CD4-positive, alpha-beta T cell treated with Interleukin-21 for 1 hour (primary cell): ENCODE results near the gene PPP4C.

Experiments used
- DNase-seq: peaks from one replicate; pipeline ENCODE4 v3.0.0-alpha.2; 2020

Gene PPP4C

GRCh38 chr16:30060346-30060745 is 15.4 kb upstream of the PPP4C start:
- no peak for DNase-seq

GRCh38 chr16:30060836-30061554 is 14.8 kb upstream of the PPP4C start:
- no peak for DNase-seq

- no peak for DNase-seq
Observed at GRCh38 chr16:30063278-30063892, 12.4 kb upstream of the PPP4C start.

GRCh38 chr16:30063893-30064728 is 11.7 kb upstream of the PPP4C start:
- peak; percentile 78 for DNase-seq

GRCh38 chr16:30064729-30065101 is 11.1 kb upstream of the PPP4C start:
- no peak for DNase-seq

- DNase-seq, result peak; percentile 95
Observed at GRCh38 chr16:30065102-30065942, 10.5 kb upstream of the PPP4C start, which contains the start of gene ALDOA. TSS of gene ALDOA (plus strand) at chr16:30065760. CDS start at chr16:30066898, 1,138 bp downstream.

- no peak for DNase-seq
Observed at GRCh38 chr16:30065943-30066760, 9.6 kb upstream of the PPP4C start.

GRCh38 chr16:30066761-30067583 is 8.8 kb upstream of the PPP4C start:
- no peak for DNase-seq

GRCh38 chr16:30067584-30067916 is 8.2 kb upstream of the PPP4C start:
- DNase-seq, result no peak

GRCh38 chr16:30068333-30068732 is 7.5 kb upstream of the PPP4C start:
- no peak for DNase-seq

GRCh38 chr16:30068750-30069610 is 6.8 kb upstream of the PPP4C start:
- DNase-seq, result peak; percentile 68

GRCh38 chr16:30069611-30070462 is 6.0 kb upstream of the PPP4C start:
- DNase-seq, result no peak

- no peak for DNase-seq
Observed at GRCh38 chr16:30070490-30070889, 5.3 kb upstream of the PPP4C start.

GRCh38 chr16:30076276-30076791 is 540 bp downstream of the PPP4C start:
- DNase-seq, result peak; percentile 22

- DNase-seq, result no peak
Observed at GRCh38 chr16:30077656-30078055, 1.9 kb downstream of the PPP4C start.

GRCh38 chr16:30078744-30079143 is 3.0 kb downstream of the PPP4C start:
- DNase-seq, result no peak

GRCh38 chr16:30079480-30079879 is 3.7 kb downstream of the PPP4C start:
- DNase-seq, result no peak

GRCh38 chr16:30082545-30083090 is 6.8 kb downstream of the PPP4C start:
- DNase-seq, result no peak
